GM12872 (cell line): ENCODE measurements around the gene SLC16A9.

Experiments used
- TF ChIP-seq, protein P1 (sequence below): IDR thresholded peaks from 3 replicates; pipeline ENCODE4 v1.5.1; 2011; ENCODE audit warnings: low read depth, mild to moderate bottlenecking, low read length, moderate library complexity; ENCODE audit not compliant: insufficient read depth

Gene SLC16A9, protein sequence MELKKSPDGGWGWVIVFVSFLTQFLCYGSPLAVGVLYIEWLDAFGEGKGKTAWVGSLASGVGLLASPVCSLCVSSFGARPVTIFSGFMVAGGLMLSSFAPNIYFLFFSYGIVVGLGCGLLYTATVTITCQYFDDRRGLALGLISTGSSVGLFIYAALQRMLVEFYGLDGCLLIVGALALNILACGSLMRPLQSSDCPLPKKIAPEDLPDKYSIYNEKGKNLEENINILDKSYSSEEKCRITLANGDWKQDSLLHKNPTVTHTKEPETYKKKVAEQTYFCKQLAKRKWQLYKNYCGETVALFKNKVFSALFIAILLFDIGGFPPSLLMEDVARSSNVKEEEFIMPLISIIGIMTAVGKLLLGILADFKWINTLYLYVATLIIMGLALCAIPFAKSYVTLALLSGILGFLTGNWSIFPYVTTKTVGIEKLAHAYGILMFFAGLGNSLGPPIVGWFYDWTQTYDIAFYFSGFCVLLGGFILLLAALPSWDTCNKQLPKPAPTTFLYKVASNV

DNA sequence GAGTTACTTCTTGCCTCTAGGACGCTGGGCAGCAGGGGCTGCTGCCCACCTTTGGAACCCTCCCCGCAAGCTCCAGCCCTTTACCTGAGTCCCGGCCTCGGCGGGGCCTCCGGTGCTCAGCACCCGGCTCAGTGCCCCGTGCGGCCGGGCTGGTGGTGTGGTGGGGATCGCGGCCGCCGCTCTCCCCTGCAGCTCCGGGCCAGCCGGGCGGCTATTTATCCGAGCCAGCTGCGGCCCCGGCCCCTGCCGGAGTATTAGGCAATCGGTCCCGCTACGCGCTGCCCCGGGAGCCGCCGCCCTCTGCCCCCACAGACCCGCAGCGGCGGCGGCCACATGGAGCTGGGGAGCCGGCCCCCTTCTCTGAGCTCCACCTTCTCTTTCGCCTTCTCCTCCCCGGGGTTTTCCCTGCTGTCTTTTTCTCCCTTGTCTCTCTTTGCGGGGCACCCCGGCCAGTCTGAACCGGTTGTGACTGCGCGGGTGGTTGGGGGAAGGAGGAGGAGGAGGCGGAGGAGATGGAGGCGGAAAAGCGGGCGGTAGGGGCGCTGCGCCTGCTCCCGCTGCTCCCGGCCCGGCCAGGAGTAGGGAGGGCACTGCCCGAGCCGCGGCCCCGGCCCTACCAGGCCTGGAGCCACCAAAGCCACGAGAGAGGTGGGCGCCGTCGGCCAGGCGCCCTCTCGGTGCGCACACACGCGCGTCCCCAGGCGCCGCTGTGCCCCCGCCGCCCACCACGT lies at the start of gene SLC16A9:
Gene SLC16A9, minus strand, starts transcription at position 456 of the 731 bp plus-strand sequence. CDS start 25,559 bp downstream, outside the sequence.
- TF ChIP-seq, protein P1, sequence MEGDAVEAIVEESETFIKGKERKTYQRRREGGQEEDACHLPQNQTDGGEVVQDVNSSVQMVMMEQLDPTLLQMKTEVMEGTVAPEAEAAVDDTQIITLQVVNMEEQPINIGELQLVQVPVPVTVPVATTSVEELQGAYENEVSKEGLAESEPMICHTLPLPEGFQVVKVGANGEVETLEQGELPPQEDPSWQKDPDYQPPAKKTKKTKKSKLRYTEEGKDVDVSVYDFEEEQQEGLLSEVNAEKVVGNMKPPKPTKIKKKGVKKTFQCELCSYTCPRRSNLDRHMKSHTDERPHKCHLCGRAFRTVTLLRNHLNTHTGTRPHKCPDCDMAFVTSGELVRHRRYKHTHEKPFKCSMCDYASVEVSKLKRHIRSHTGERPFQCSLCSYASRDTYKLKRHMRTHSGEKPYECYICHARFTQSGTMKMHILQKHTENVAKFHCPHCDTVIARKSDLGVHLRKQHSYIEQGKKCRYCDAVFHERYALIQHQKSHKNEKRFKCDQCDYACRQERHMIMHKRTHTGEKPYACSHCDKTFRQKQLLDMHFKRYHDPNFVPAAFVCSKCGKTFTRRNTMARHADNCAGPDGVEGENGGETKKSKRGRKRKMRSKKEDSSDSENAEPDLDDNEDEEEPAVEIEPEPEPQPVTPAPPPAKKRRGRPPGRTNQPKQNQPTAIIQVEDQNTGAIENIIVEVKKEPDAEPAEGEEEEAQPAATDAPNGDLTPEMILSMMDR, result peak; percentile 28; the same call in 1 of the 3 replicates

DNA sequence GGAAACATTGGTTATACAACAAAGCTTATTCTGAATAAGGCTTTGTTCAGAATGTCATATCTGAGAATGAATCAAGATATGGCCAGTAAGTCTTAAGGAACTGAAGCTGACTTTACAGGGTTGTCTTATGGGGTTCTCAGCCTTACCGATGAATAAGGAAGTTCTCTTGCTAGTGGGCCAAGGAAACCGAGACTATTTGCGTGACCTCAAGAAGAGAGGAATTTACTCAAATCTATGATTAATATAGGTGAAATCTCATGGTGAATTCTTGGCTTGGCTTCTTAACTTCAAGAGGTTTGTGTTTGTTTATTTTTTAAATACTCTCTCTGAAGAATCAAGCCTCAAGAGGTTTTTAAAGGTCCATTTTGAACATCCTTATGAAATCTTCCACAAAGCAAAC lies 48.3 kb upstream of the SLC16A9 start:
- TF ChIP-seq, protein P1, result no peak

DNA sequence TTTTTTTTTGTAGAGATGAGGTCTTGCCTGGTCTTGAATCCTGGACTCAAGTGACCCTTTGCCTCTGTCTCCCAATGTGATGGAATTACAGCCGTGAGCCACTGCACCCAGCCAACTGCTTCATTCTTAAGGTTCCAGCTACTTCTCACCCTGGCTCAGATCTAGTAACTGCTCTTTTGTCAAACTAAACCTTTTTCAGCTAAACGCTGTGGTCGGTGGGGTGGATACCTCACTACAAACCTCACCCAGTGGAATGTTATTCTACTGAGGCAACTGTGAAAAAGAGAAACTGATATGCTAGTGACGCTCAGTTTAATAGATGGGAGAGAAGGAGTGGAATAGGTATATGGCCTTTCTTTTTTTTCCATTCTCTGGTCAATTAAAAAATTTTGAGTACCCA lies 45.3 kb upstream of the SLC16A9 start:
- TF ChIP-seq, protein P1, result no peak

DNA sequence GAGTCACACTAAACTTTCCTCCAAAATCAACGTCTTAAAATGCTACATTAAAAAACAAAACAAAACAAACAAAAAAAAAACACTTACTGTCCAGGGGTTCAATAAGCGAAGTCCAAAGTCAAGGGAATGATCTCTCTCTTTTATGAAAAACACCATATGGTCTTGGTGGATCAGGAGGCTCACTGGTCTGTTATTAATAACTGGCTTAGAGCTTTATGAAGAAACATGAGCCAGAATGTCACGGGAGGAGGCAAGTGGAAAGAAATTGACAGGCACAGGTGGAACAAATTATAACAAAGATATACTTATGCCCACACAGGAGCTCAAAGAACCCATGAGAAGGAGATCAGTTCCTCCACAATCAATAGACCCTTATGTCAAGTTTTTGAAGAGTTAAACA lies 43.6 kb upstream of the SLC16A9 start, which contains the start of gene MRLN:
Gene MRLN, minus strand, starts transcription at position 189 of the 400 bp plus-strand sequence.
- TF ChIP-seq, protein P1, result no peak

DNA sequence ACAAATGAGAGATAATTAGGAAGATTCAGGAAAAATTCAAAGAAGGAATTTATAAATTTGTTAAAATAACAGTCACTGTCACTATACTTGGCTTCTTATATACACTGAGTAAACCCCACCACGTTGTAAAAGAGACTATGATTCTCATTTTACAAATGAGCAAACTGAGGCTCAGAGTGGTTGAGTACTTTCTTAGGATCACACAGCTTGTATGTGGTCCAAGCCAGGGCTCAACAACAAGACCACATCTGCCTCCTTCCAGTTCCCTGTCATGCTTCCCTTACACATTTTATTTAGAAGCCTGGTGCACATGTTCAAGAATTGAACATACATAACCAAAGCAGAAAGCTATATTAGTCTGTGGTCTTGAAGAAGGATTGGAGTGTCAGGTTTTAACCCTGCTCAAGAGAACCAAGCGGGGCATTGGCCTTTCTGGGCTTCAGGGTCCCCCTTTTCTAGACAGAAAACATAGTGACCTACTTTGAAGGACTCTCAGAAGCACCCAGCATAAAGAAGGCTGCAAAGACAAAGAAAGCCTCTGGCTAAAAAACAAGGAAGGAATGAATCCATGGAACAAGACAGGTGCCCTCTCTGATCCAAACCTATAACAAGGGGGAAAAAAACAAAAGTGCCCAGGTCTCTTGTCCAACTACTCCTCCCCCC lies 42.8 kb upstream of the SLC16A9 start:
- TF ChIP-seq, protein P1, result no peak

DNA sequence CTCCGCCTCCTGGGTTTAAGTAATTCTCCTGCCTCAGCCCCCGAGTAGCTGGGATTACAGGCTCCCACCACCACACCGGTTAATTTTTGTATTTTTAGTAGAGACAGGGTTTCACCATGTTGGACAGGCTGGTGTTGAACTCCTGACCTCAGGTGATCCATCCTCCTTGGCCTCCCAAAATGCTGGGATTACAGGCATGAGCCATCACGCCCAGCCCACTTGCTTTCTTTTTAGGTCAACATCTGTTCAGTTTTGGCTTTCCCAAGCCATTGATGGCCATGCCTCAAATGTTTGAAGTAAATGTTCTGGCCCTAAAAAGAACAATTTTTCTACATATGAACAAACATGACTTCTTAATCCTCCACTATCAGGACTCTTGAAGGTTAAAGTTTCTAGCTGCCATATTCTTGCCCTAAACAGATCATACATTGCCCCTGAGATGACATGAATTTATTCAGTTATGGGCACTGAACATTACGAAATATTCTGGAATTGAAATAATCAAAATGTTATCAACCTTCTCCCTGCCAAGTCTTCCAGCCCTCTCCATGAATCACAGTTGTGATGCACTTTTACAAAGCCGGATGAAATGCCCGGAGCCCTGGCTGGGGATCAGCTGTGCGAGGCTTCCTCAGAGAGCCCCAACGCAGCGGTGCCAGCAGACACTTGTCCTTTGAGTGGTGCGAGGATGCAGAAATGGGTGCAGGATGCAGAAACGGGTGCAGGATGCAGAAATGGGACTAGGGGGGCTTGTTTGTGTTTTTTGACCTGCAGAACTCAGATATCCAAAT lies 40.7 kb upstream of the SLC16A9 start:
- TF ChIP-seq, protein P1, result no peak
